Heart left ventricle (tissue), 13 donors: Measurements from ENCODE around the gene KRT33A.

ENCODE experiments used
- POLR2A ChIP-seq, 2 donors: fragments of 450-650 bp; IDR thresholded peaks; one replicate each; pipeline ENCODE4 v1.6.1; 2017; ENCODE audit warnings: antibody characterized with exemption in 2 of 2, mild to moderate bottlenecking in 2 of 2, moderate library complexity in 2 of 2
- TF ChIP-seq, protein P1 (sequence below), 12 donors: fragments of 200-600 bp; sonication (generic) in 4 of 12; IDR thresholded peaks; one replicate each; pipeline versions ENCODE4 v1.5.0 to v1.8.0; 2018 to 2022; ENCODE audit warnings: antibody characterized with exemption in 12 of 12, mild to moderate bottlenecking in 5 of 12
- donor health status: ischemic (EF 13 %, LVEDD 7.1; RV severe dilation, severe dysfunction).
- donor health status: DM: no; HTN: yes; CAD: no.
- donor health status: DM: no; HTN: no; CAD: no.
- donor health status: ischemic (EF 25% LVEDD 6.9; RV normal size, moderate dysfunction).
- donor health status: ischemic (EF 25% LVEDD 5.7; RV mildly dilated, moderate dysfunction).
- donor health status: ischemic (EF 35%, LVEDD 5.7; RV mildly dilated, moderate dysfunction).
- donor health status: nonischemic (EF 11% LVEDD 7.7; RV severe dilation, severe dysfunction).
- donor health status: DM: yes; HTN: yes; CAD: no.
- donor health status: PGD.
- donor health status: ischemic (EF 29% LVEDD 5.4; RV normal size, mild dysfunction).
- donor health status: nonischemic (EF 23%, LVEDD 6.1; RV moderate dilation, normal function).

DNA sequence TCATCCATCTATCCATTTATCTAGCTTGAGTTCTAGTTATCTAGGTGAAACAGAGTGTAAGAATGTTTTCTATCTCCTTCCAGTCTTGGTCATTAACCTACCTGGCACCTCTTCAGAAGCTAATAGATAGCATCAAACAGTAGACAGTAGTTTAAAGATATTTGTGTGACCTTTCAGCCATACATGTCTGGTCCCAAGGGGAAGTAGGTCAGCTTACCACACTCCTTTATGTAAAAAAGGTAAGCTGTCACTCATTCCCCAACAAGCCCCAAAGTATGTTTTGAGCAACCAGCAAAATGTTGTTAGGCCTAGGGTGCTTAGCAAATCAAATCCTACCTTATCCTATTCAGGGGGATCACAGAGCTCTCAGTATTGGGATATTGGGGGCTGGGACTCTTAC lies 15.4 kb upstream of the KRT33A start:
- TF ChIP-seq, protein P1, sequence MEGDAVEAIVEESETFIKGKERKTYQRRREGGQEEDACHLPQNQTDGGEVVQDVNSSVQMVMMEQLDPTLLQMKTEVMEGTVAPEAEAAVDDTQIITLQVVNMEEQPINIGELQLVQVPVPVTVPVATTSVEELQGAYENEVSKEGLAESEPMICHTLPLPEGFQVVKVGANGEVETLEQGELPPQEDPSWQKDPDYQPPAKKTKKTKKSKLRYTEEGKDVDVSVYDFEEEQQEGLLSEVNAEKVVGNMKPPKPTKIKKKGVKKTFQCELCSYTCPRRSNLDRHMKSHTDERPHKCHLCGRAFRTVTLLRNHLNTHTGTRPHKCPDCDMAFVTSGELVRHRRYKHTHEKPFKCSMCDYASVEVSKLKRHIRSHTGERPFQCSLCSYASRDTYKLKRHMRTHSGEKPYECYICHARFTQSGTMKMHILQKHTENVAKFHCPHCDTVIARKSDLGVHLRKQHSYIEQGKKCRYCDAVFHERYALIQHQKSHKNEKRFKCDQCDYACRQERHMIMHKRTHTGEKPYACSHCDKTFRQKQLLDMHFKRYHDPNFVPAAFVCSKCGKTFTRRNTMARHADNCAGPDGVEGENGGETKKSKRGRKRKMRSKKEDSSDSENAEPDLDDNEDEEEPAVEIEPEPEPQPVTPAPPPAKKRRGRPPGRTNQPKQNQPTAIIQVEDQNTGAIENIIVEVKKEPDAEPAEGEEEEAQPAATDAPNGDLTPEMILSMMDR (IDR thresholded peaks at IDR 0.05) = no peak
- no peak for TF ChIP-seq POLR2A (IDR thresholded peaks at IDR 0.05)
